GM18511 (cell line): ENCODE results near the gene PDE8B.

Experiments
- ATAC-seq: cut with Tn5 transposase; IDR thresholded peaks from one replicate; pipeline ENCODE4 v1.9.1; 2021; ENCODE audit warnings: mild to moderate bottlenecking, moderate library complexity; ENCODE audit not compliant: unreplicated experiment

The PDE8B gene

DNA sequence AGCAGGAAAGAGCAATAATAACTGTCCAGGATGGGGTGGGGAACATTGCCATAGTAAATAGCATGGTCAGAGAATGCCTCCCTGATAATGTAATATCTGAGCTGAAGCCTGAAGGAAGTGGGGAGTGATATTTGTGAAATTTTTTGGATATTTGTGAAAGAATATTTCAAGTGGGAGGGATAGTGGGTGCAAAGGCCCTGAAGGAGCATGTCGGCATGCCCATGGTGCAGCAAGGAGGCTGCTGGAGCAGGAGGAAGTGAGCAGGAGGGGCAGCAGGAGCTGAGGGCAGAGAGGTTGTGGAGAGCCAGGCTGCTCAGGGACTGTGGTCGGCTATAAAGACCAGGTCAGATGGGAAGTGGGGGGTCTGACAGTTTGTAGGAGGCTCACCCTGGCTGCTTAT is 21.1 kb upstream of the PDE8B start:
- no peak for ATAC-seq

DNA sequence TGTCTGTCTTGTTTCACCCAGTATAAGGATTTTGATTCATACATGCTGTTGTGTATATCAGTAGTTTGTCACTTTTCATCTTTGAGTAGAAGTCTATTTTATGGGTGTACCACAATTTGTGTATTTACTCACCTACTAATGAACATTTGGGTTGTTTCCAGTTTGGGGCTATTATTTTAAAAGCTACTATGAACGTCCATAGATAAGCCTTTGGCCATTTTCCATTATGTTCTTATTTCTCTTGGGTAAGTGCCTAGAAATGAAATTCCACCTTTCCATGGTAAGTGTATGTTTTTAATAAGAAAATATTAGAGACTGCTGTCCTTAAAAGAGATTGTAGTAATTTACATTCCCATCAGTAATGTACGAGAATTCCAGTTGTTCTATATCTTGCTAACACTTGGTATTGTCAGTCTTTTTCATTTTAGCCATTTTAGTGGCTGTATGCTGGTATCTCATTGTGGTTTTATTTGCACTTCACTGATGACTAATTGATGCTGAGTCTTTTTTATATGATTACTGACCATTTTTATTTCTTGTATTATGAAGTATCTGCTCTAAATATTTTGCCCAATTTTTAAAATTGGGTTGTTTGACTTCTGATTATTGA is 17.9 kb upstream of the PDE8B start:
- no peak for ATAC-seq

DNA sequence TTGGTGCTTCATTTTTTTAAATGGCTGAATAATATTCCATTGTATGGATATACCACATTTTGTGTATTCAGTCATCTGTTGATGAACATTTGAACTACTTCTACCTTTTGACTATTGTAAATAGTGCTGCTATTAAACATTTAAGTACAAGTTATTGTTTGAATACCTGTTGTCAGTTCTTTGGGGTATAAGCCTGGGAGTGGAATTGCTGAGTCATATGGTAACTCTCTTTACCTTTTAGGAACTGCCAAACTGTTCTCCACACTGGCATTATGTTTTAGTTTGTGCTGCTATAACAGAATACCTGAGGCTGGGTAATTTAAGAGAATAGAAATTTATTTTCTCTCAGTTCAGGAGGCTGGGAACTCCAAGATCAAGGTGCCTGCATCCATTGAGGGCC is 15.7 kb upstream of the PDE8B start:
- ATAC-seq: no peak

DNA sequence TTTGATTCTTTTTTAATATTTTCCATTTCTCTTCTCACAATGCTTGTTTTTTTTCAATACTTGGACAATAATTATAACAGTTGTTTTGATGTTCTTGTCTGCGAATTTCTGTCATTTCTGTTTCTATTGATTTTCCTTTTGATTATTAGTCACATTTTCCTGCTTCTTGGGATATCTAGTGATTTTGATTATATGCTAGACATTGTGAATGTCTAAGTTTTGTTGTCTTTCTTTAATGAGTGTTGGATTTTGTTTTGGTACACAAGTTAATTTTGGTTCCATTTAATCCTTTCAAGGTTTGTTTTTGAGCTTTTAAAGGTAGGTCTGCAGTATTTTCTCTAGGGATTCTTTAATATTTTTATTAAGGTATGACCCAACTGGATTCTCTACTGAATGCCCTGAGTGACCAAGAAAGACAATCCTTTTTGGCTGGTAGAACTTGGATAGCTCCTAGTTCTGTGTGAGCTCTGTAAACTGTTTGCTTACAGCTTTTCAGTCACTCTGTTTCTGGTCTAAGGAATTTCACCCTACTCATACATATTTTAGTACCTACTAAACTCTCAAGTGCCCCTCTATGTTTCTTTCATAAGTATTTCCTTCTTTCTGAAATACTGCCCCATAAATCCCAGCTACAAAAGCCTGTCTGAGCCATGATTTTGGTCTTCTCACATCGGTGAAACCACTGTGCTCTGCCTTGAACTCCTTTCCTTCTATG is 12.5 kb upstream of the PDE8B start:
- no peak for ATAC-seq

DNA sequence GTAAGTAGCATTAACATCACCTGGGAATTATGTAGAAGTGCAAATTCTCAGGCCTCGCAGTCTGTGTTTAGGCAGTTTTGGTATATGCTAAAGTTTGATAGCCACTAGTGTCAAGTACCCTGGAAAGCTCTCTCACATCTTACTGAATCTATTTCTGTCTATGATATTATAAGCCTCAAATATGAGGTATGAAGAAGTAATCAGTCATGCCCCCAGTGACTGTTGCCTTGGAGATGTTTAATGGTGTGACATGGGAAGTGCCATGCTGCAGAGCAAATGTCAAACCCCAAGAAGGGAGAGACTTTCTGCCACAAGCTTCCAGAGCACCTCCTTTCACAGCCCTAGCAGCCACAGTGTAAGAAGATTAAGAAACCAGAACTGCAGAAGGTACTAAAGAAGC is 9.8 kb upstream of the PDE8B start:
- no peak for ATAC-seq

DNA sequence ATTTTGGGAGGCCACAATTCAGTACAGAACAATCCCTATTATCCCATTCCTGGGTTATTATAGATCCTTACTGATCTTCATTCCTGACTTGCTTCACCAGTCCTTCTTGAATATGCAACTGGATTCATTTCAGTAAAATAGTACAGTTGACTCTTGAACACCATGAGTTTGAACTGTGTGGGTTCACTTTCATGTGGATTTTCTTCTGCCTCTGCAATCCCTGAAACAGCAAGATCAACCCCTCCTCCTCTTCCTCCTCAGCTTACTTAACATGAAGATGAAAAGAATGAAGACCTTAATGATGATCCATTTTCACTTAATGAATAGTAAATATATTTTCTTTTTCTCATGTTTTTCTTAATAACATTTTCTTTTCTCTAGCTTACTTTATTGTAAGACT is 8.3 kb upstream of the PDE8B start:
- ATAC-seq: no peak

DNA sequence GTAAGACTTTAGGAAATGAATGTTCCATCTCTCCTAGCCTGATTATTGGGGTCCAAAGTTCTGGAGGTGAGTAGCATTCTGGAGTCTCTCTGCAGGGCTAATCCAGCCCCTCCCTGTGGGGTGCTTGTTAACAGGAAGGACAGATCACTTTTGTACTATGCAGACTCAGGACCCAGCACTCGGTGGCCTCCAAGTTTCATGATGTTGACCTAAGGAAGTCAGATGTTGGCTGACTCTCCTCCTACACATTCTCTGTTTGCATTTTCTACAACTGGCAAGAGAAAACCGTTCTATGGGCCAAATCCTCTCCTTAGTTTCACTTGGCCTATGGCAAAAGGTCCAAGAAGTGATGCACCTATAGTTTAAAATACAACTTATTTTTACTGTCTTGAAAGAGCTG is 5.5 kb upstream of the PDE8B start:
- no peak for ATAC-seq

DNA sequence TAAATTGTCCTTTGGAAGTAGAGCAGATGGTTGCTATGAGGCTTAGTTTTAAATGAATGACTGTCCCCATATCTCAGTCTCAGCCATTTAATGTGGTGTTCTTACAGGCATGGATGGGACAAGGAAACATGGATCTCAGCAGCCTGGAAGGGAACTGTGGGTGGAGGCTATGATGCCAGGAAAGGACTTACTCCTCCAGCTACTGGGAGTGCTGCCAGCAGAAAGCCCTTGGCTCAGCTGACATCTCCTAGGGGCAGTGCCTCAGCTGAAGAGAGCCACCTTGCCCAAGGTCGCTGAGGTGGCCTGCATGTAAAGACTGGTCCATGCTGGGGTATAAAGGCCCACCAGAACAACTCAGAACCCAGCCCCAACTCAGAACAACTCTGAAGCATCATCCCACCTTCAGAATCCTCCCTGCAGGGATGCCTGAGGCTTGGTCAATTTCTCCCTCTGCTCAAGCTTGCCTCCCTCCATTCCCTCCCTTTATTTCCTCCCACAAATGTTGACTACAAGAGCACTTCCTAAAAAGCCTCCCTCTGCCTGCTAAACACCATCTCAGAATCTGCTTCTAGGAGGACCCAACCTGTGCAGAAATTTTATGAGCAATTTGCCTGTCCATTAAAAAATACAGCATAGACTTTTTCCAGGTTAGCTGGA is 1.8 kb upstream of the PDE8B start:
- no peak for ATAC-seq

DNA sequence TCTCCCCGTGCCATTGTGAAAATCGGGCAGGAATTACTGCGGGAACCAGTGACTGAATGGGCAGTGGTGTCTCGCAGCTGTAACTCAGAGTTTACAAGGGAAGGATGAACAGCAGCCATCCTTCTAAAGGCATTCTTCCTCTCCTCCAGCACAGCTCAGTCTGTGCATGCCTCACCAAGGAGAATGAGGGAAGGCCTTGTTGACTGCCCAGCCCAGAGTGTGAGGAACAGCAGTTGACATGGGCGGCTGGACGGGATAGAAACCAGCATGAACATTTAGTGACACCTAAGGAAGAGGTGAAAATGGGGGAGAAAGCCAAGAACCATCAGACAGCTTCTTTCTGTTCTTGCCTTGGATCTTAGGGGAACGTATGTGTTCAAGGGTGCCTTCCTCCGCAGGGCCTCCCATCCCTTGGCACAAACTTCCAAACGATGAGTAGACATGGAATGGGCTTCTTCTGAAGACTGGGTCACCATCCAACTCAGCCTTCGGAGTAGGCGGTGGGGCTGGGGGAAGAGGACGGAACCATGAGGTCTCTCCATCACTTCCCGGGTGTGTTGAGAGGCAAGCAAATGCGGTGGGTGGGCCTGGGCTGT is 887 bp upstream of the PDE8B start:
- ATAC-seq: no peak

DNA sequence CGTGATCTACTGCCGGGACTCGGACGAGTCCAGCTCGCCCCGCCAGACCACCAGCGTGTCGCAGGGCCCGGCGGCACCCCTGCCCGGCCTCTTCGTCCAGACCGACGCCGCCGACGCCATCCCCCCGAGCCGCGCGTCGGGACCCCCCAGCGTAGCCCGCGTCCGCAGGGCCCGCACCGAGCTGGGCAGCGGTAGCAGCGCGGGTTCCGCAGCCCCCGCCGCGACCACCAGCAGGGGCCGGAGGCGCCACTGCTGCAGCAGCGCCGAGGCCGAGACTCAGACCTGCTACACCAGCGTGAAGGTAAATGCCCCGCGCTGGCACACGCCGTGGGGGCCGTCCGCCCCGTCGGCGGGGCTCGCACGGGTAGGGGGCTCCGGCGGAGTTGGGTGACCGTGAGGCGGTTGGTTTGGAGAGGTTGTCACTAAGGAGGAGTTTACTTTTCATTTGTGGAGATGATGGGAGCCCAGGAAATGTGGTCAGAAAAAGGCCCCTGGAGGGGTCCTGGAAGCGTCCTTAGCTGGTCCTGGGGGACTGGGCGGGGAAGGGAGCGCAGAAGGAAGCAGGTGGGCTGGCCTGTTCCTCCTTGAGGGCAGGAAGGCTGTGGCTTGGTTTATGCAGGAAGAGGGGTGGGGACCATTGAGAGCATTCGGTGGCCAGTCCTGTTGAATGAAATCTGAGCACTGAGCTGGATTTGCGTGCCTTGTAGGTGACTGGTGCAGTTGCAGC is 647 bp downstream of the PDE8B start:
- ATAC-seq: no peak

DNA sequence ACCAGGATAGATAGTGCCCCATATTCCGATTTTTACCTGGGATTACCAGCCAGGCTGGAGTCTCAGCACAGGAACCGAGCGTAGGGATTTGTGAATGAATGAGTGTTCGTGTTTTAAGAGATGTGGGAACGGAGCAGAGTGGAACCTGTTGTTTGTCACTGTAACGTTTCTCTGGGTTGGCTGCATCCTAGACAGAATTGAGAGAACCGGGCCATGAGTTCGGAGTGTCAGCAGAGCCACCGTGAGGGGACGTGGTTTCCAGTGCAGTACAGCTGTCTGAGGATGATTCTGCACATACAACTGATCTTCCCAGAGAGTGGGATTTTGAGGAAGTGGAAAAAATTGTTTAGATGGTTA is 1.2 kb downstream of the PDE8B start:
- no peak for ATAC-seq

DNA sequence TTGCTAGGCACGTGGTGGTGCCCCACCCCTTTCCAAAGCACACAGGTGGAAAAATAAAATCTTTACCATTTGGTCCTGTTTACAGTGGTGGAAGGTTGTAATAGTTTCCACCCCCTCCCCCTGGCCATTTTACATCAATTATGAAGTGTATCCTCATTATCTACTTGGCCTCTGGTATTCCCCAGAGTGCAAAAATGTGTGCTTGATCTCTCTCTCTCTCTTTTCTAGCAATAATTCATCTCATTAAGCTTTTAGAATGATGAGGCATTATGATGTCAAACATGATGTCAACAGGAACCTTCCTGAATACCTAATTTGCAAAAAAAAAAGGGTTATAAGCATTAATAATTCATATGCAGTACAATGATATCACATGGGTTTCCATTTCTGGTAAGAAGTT is 3.1 kb downstream of the PDE8B start:
- no peak for ATAC-seq

DNA sequence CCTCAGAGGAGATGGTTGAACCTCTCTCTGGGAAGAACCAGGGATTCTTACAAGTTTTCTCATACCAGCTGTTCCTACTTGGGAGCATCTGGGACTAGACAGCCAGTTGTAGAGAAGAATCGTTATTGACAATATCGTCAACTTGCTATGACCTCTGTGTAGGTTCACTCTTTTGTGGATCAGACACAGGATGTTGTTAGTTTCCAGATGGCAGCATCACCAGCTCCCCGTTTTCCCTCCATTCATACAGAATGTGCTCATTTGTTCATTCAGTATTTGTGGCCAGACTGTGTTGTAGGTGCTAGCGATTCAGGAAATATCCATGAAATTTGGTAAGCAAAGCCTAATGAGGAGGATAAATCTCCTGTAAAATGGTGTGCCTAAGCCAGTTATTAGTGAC is 3.7 kb downstream of the PDE8B start:
- no peak for ATAC-seq

DNA sequence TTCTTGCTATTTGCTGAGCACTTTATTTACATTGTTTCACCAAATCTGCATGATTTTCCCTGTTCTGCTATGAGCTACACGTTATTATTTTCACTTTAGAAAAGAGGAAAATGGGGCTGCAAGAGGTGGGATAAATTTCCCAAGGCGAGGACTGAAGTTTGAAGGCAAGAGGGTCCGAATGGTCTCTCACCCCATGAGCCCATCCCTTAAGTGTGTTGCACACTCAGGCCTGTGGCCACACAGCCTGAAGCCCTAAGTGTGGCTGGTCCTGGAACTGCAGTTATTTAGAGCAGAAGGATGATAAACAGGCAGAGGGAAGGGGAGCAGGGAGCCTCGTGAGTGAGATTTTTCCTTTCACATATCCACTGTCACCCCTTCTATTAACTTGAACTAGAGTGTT is 7.8 kb downstream of the PDE8B start:
- ATAC-seq: no peak

DNA sequence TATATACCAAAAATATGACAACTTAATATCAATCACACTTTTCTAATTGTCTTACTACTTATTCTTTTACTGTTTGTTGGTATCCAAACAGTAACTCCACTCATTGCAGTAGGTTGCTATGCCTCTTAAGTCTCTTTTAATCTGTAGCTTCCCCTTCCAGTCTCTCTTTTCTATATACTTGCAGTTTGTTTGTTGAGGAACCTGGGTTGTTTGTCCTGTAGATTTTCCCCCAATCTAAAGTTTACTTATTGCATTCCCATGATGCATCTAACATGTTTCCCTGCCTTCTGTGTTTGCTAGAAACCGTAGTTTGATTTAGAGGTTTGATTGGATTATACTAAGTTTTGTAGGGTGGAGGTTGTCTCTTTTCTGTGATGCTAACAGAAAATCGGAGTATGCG is 10.6 kb downstream of the PDE8B start:
- no peak for ATAC-seq

DNA sequence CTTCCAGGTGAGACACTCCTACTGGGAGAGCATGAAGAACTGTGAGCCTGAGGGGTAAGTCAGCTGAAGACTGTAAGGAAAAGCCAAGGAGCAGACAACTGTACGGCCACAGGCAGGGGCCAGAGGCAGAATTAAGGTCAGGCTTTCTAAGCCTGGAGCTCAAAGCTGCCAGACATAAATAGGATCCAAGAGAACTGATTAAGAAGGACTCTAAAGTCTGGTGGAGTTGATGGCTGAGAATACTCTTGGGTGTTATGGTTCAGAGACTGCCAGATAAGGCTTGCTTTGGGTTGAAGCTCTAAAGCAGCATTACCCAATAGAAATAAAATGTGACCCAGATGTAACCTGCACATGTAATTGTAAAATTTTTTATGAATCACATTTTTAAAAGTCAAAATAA is 12.2 kb downstream of the PDE8B start:
- no peak for ATAC-seq

DNA sequence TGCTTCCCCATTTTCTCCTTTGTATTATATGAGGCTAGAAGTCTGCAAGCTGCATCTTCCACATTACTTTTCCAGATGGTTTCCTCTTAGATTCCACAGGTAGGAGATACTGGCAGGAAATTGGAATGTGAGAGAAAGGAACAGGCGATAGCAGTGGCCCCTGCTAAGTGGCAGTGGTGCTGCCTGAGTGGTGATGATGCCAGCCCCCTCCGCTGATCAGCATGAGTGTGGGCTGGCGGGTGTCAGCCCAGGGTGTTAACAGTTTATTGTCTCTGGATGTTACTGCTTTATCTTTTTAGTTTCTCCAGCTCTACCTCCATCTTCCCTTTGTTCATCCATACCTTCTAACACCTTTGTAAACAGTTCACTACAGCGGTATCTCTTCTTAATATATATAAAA is 13.2 kb downstream of the PDE8B start:
- ATAC-seq: no peak

DNA sequence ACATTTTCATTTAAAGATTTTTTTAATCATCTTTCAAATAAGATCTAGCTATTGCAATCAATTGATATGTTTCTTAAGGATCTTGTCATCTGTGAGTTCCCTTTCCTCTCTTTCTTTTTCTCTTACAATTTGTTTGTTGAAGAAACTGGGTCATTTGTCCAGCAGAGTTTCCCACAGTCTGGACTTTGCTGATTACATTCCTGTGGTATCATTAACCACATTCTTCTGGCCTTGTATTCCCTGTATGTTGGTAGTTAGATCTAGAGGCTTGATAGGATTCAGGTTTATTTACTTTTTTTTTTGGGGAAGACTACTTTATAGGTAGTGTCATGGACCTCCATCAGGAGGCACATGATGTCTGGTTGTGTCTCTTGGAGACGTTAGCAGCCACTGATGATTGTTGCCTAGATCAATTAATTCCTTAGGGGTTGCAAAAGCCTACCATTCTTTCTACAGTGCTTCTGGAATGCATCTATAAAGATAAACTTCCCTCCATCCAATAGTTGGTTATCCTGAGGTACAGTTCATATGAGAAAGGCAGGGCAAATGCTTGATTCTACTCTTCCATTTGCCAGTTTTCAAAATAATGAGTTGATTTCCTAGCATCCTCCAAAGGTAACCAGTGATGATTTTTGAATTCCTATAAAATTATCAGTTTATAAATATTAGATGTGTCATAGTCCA is 14.3 kb downstream of the PDE8B start:
- no peak for ATAC-seq

DNA sequence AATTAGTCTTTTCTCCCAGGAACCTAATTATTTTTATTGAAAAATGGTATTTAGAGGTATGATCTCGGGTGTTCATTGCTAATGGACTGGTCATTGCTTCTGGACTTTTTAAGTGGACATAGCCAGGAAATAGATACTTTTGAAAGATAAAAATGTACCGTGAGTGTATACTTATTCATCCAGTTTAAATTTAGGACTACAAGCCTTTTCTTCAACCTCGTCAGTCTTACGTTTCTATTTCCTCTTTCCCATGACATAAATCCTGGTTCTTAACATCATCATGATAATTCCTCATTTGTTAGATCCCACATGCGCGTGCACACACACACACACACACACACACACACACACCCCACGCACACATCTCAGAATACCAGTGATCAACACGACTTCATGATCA is 15.1 kb downstream of the PDE8B start:
- no peak for ATAC-seq

DNA sequence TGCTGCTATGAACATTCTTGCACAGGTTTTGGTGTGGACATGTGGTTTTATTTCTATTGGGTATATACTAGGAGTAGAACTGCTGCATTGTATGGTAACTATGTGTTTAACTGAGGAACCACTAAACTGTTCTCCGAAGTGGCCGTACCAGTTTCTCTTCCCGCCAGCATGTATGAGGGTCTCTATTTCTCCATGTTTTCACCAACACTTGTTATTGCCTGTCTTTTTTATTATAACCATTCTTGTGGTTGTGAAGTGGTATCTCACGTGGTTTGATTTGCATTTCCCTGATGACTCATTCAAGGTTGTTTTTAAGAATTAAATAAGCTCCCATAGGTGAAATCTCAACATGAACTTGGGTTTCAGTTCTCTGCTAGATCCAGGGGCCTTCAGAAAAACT is 19.4 kb downstream of the PDE8B start:
- no peak for ATAC-seq
